H1 (cell line): ENCODE results near the gene KLHL29. TPM values are rescaled to one million over a fixed set of nuclear protein-coding genes. Genes with fewer than 3 reads are reported as not detected.
A peak's percentile ranks its signal among the peaks of the same experiment; 100 is the strongest.

ENCODE experiments used
- CTCF ChIA-PET: fragments of 300-600 bp; sonication (Branson Sonifier 250); formaldehyde crosslinking; loops from one replicate; lab custom pipeline; 2021; ENCODE audit not compliant: partially characterized antibody; lab: Charles Lee
- POLR2A ChIA-PET: fragments of 300-600 bp; sonication (Branson Sonifier 250); formaldehyde crosslinking; loops from one replicate; lab custom pipeline; 2021; ENCODE audit warnings: inconsistent platforms; ENCODE audit not compliant: partially characterized antibody; lab: Charles Lee
- DNase-seq, 2 experiments: peaks; one replicate each; pipeline versions ENCODE4 v3.0.0 to v3.0.0-alpha.2; 2010 to 2022; ENCODE audit warnings: low spot score in 2 of 2, low read depth in 1 of 2, mixed read lengths in 1 of 2
- FAIRE-seq: peaks from 2 replicates; lab custom pipeline; 2011; peaks lifted over from hg19 to GRCh38; lab: Jason Lieb, UNC
- H2AFZ ChIP-seq: 2 replicates; pipeline ENCODE4 v1.8.1; 2012; ENCODE audit warnings: low read length, inconsistent platforms
- H2AK5ac ChIP-seq: 2 replicates; pipeline ENCODE4 v1.6.1; 2013; ENCODE audit warnings: low read depth, low read length
- H2BK120ac ChIP-seq: replicated peaks from 2 replicates; pipeline ENCODE3; 2013; ENCODE audit warnings: low read depth, low read length, inconsistent platforms
- H2BK12ac ChIP-seq: 2 replicates; pipeline ENCODE4 v1.6.1; 2013; ENCODE audit warnings: low read depth, low read length
- H2BK15ac ChIP-seq: 2 replicates; pipeline ENCODE4 v1.6.1; 2013; ENCODE audit warnings: low read length
- H2BK20ac ChIP-seq: 2 replicates; pipeline ENCODE4 v1.6.1; 2013; ENCODE audit warnings: low read length
- H2BK5ac ChIP-seq: 2 replicates; pipeline ENCODE4 v1.6.1; 2013; ENCODE audit warnings: low read depth, low read length
- H3K14ac ChIP-seq: 2 replicates; pipeline ENCODE4 v1.6.1; 2013; ENCODE audit warnings: inconsistent platforms; ENCODE audit not compliant: insufficient read length
- H3K18ac ChIP-seq: 2 replicates; pipeline ENCODE4 v1.6.1; 2013; ENCODE audit warnings: low read length; ENCODE audit errors: extremely low read depth
- H3K23ac ChIP-seq: 2 replicates; pipeline ENCODE4 v1.6.1; 2013; ENCODE audit warnings: inconsistent platforms; ENCODE audit not compliant: insufficient read length
- H3K23me2 ChIP-seq: 2 replicates; pipeline ENCODE4 v1.6.1; 2013; ENCODE audit warnings: low read depth, low read length
- H3K27ac ChIP-seq: 2 replicates; pipeline ENCODE4 v1.6.1; 2011; ENCODE audit warnings: low read depth, low read length, inconsistent platforms
- H3K27me3 ChIP-seq, 4 experiments: replicated peaks in 1 of 4; 1 replicate in 1 of 4; 2 replicates in 3 of 4; pipeline versions ENCODE4 v1.6.1 to v1.8.1; 2011 to 2013; ENCODE audit warnings: low read length in 3 of 4, mild to moderate bottlenecking in 3 of 4, inconsistent platforms in 2 of 4, mixed read lengths in 2 of 4, moderate library complexity in 1 of 4; ENCODE audit not compliant: control insufficient read depth in 3 of 4, insufficient read depth in 3 of 4; ENCODE audit errors: extremely low read depth in 1 of 4
- H3K36me3 ChIP-seq, 4 experiments: 2 replicates each; pipeline versions ENCODE4 v1.6.1 to v1.8.1; 2011 to 2013; ENCODE audit warnings: mild to moderate bottlenecking in 4 of 4, low read length in 3 of 4, moderate library complexity in 2 of 4, control low read depth in 1 of 4, inconsistent platforms in 1 of 4; ENCODE audit not compliant: insufficient read depth in 4 of 4, control insufficient read depth in 2 of 4
- H3K4ac ChIP-seq: replicated peaks from 2 replicates; pipeline ENCODE3; 2013; ENCODE audit warnings: low read length, low read depth, mixed read lengths, inconsistent platforms; ENCODE audit not compliant: insufficient read length
- H3K4me1 ChIP-seq, 4 experiments: replicated peaks in 1 of 4; 1 replicate in 1 of 4; 2 replicates in 3 of 4; pipeline versions ENCODE4 v1.6.1 to v1.8.1; 2011 to 2013; ENCODE audit warnings: low read length in 3 of 4, inconsistent platforms in 2 of 4, mixed read lengths in 1 of 4; ENCODE audit not compliant: insufficient read depth in 4 of 4, control insufficient read depth in 3 of 4
- H3K4me2 ChIP-seq, 2 experiments: 2 replicates each; pipeline versions ENCODE4 v1.6.1 to v1.8.1; 2011 to 2013; ENCODE audit warnings: low read depth in 2 of 2, low read length in 2 of 2, control low read depth in 1 of 2, inconsistent platforms in 1 of 2, mild to moderate bottlenecking in 1 of 2; ENCODE audit not compliant: insufficient read depth in 1 of 2
- H3K4me3 ChIP-seq, 4 experiments: fragments of 200-600, 300-600 bp in 1 of 4; sonication (generic), shearing (Covaris generic), sonication (Bioruptor Twin) in 1 of 4; 2 replicates each; pipeline versions ENCODE4 v1.5.1 to v1.8.1; 2011 to 2016; ENCODE audit warnings: low read length in 4 of 4, low read depth in 3 of 4, control low read depth in 2 of 4, inconsistent platforms in 2 of 4, mild to moderate bottlenecking in 2 of 4, mixed read lengths in 1 of 4, moderate library complexity in 1 of 4; ENCODE audit not compliant: insufficient read depth in 2 of 4; ENCODE audit errors: extremely low read depth in 1 of 4
- H3K56ac ChIP-seq: replicated peaks from 2 replicates; pipeline ENCODE3; 2013; ENCODE audit warnings: low read depth, mild to moderate bottlenecking, mixed read lengths, low read length, inconsistent platforms; ENCODE audit not compliant: insufficient read length
- H3K79me1 ChIP-seq: 2 replicates; pipeline ENCODE4 v1.6.1; 2013; ENCODE audit warnings: low read depth, low read length, control low read depth
- H3K79me2 ChIP-seq, 2 experiments: 2 replicates each; pipeline versions ENCODE4 v1.6.1 to v1.8.1; 2012 to 2013; ENCODE audit warnings: low read length in 2 of 2, mild to moderate bottlenecking in 2 of 2, inconsistent platforms in 1 of 2; ENCODE audit not compliant: insufficient read depth in 2 of 2, control insufficient read depth in 1 of 2
- H3K9ac ChIP-seq, 4 experiments: replicated peaks in 1 of 4; 1 replicate in 1 of 4; 2 replicates in 3 of 4; pipeline versions ENCODE4 v1.6.1 to v1.8.1; 2011 to 2013; ENCODE audit warnings: low read depth in 3 of 4, low read length in 3 of 4, control low read depth in 2 of 4, mild to moderate bottlenecking in 2 of 4, moderate library complexity in 2 of 4, inconsistent platforms in 1 of 4; ENCODE audit errors: extremely low read depth in 1 of 4
- H3K9me3 ChIP-seq, 2 experiments: 2 replicates each; pipeline versions ENCODE4 v1.6.1 to v1.8.1; 2012 to 2013; ENCODE audit warnings: mild to moderate bottlenecking in 2 of 2, moderate library complexity in 2 of 2, control low read depth in 1 of 2, inconsistent platforms in 1 of 2, low read depth in 1 of 2, low read length in 1 of 2, mixed read lengths in 1 of 2; ENCODE audit not compliant: insufficient read depth in 2 of 2
- H4K20me1 ChIP-seq, 2 experiments: replicated peaks in 1 of 2; 2 replicates each; pipeline versions ENCODE3 to v1.8.1; 2011 to 2013; ENCODE audit warnings: inconsistent platforms in 2 of 2, low read length in 2 of 2, mild to moderate bottlenecking in 1 of 2; ENCODE audit not compliant: insufficient read depth in 2 of 2, control insufficient read depth in 1 of 2
- H4K5ac ChIP-seq: 2 replicates; pipeline ENCODE4 v1.6.1; 2013; ENCODE audit warnings: low read length, low read depth, mixed read lengths, inconsistent platforms; ENCODE audit not compliant: insufficient read length
- H4K8ac ChIP-seq: 2 replicates; pipeline ENCODE4 v1.8.0; 2013; ENCODE audit warnings: mild to moderate bottlenecking, moderate library complexity, low read length, inconsistent platforms; ENCODE audit not compliant: insufficient read depth; ENCODE audit errors: extremely low read depth
- H4K91ac ChIP-seq: replicated peaks from 2 replicates; pipeline ENCODE3; 2013; ENCODE audit warnings: low read length, mixed read lengths, inconsistent platforms; ENCODE audit not compliant: insufficient read length
- ASH2L ChIP-seq: fragments of 200-600, 300-600 bp; sonication (generic); IDR thresholded peaks from one replicate; pipeline ENCODE4 v1.7.1; 2017; ENCODE audit warnings: low read length
- WGBS, 2 experiments: shearing (Covaris generic) in 1 of 2; methylation state at CpG; one replicate each; pipeline versions ENCODE4 v1.1.6 to v1.1.7; 2013 to 2015; ENCODE audit warnings: low lambda C conversion rate in 2 of 2, mixed read lengths in 2 of 2, inconsistent platforms in 1 of 2, low coverage in 1 of 2, missing lambda C conversion rate in 1 of 2; ENCODE audit not compliant: insufficient replicate concordance in 2 of 2, insufficient coverage in 1 of 2, insufficient read length in 1 of 2; ENCODE audit errors: extremely low coverage in 1 of 2, missing lambda C conversion rate in 1 of 2; 5-methylcytosine and 5-hydroxymethylcytosine counted together
- polyA plus RNA-seq, 7 experiments: library from polyadenylated mRNA; depleted of rRNA in 3 of 7; stranded (reverse) in 5 of 7; unstranded in 2 of 7; fragments of >200 nt in 5 of 7; fragments of 200-250 nt in 2 of 7; gene quantifications; 1 replicate in 5 of 7; 2 replicates in 1 of 7; 4 replicates in 1 of 7; pipeline versions ENCODE4 v1.2.1 to v1.2.3, GENCODE V29; 2011 to 2013; ENCODE audit warnings: missing spikeins in 2 of 7, mixed read lengths in 2 of 7
- total RNA-seq: library from RNA; stranded (reverse); fragmentation: NEBNext Ultra II Directional; extraction: Animal tissue kit (Norgen Biotek cat#: 25700); gene quantifications from 2 replicates; pipeline ENCODE4 v1.2.1, GENCODE V29; 2021

The KLHL29 gene
- total and polyA plus RNA-seq, 2 of the 8 experiments (the other 6 are each of a cell fraction or from before 2014, with no cell fraction given), result 1.1 to 4.7 TPM

GRCh38 chr2:23590241-23590869 is 205.4 kb downstream of the KLHL29 start:
- POLR2A ChIA-PET, result no interaction called here
- no peaks in the 10 kb centered on the region for H3K79me2 ChIP-seq
- H2BK12ac ChIP-seq, result no peak overlapping the region
- TF ChIP-seq ASH2L, result no peak
- TF ChIP-seq, all 59 proteins: peak for 0
- Histone ChIP-seq H3K36me3 (no peaks in the 10 kb centered on the region), H4K91ac (no peak overlapping the region), H2BK5ac (no peak overlapping the region), H4K8ac (peak overlapping the region; percentile 79; the same call in 1 of the 2 replicates), H3K23ac (no peak overlapping the region), H2AFZ (no peak overlapping the region), H3K4ac (no peak overlapping the region), H3K4me1 (peaks cover 0 to 3% (median 0%) of the 10 kb centered on the region in 4 experiments; a peak in 1 of 7 replicates), H4K5ac (no peak overlapping the region), H3K4me3 (no peak overlapping the region), H3K23me2 (no peaks in the 10 kb centered on the region), H3K9ac (no peak overlapping the region), H3K9me3 (no peaks in the 10 kb centered on the region), H2BK20ac (no peak overlapping the region), H3K56ac (no peak overlapping the region), H3K79me1 (no peaks in the 10 kb centered on the region), H2AK5ac (peak overlapping the region; percentile 76; the same call in 1 of the 2 replicates), H3K18ac (no peak overlapping the region), H3K27ac (no peak overlapping the region), H3K4me2 (no peak overlapping the region), H2BK15ac (no peak overlapping the region), H4K20me1 (no peaks in the 10 kb centered on the region), H3K14ac (no peak overlapping the region), H2BK120ac (no peak overlapping the region), H3K27me3 (no peaks in the 10 kb centered on the region)
- WGBS, 2 experiments, result 88% methylated on average over 14 of the region's 14 CpGs; no CpG with 5 or more reads in 1 of the 2 experiments
- DNase-seq, result no peak
- CTCF ChIA-PET, result interaction anchor here (0.6 to 2.1 kb wide), 5 partner anchors 13 to 34 kb away, joined by 3 to 6 read pairs (median 3); no protein-coding TSS in a partner anchor
- FAIRE-seq, result no peak
